Activated naive CD4-positive, alpha-beta T cell treated with anti-CD3 and anti-CD28 coated beads, Interleukin-2, amount 50 U/mL, for 16 hours (primary cell): ENCODE data around the gene MRGPRD.

Experiments used
- DNase-seq: peaks from one replicate; pipeline ENCODE4 v3.0.0-alpha.2; 2020

Gene MRGPRD

DNA sequence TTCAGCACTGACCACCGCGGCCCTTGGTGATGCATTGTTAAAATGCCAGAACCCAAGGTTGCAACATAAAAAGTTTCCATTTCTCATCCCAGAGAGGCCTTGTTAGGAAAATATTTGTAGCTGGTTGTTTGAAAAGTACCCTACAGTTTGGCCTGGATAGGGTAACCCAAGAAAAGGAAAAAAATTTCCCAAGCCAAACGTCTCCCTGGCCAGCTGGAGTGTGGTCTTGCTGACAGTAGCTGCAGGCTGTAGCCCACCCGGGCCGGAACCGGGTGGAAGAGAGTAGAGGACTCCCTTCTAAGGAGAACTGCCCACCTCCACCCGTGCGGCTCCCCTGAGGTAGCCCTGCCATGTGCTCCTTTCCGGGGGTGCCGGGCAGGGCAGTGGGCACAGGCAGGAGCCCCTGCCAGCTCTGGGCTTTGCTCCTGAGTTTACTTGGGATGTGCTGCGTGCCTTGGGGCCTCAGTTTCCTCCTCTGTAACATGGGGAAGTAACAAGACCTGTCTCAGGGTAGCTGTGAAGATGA lies 38.6 kb downstream of the MRGPRD start:
- no peak for DNase-seq

DNA sequence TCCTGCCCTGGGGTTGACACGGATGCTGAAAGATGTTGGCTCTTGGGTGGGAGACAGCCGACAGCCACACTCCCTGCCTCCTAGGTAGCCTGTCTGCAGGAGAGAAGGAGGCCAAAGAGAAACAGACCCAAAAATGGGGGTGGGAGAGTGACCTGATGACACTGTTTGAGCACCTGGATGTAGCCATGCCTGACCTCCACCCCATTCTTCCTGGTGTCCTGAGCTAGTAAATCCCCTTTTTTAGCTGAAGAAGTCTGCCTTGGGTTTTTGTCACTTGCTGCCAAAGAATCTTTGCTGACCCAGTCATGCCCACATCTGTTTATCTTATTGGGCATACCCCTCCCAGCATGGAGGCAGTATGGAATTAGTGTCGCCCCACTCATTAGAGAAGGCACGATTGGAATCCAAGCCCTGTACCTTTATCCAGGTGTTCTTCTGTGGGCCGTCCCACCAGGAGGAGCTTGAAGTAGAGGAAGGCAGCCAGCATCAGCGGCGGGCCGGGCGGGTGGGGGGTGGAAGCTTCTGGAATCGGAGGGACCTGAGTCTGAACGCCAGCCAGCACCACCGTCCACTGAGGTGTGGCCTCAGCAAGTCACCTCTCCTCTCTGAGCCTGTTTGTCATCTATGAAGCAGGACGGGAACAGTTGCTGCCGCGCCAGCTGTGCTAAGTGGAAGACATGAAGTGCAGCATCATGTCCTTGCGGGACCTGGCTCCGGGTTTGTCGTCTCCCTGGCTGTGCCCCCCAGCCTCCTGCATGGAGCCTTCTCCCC lies 39.3 kb downstream of the MRGPRD start:
- DNase-seq, result no peak

DNA sequence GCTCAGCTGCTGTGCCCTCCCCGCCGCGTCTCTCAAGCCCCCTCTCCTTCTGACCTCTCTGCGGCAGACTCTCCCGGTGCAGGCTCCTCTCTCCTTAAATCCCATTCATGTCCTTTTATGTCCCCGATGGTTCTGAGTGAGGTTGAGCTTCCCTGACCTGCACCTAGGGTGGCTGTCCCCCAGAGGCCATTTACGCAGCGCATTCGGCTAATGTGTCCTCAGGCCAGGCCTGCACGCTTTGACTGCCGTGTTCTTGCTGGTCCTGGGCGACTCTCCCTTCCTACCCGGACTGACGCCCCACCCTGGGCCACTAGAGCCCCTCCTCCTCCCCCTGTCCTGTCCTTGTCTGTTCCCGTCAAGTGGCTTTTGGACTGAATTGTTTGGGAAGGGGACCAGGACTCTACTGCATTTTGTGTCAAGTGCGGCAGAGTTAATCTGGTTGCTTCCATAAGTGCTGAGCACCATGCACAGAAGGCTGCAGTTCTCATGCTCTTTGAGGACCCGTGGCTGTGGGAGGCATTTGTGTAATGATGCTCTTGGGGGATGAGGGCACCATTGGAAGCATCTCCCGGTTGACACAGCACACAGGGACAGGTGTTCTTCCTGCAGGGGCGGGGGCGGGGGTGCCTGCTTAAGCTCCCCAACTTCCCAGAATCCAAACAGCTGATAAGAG lies 40.0 kb downstream of the MRGPRD start:
- no peak for DNase-seq

DNA sequence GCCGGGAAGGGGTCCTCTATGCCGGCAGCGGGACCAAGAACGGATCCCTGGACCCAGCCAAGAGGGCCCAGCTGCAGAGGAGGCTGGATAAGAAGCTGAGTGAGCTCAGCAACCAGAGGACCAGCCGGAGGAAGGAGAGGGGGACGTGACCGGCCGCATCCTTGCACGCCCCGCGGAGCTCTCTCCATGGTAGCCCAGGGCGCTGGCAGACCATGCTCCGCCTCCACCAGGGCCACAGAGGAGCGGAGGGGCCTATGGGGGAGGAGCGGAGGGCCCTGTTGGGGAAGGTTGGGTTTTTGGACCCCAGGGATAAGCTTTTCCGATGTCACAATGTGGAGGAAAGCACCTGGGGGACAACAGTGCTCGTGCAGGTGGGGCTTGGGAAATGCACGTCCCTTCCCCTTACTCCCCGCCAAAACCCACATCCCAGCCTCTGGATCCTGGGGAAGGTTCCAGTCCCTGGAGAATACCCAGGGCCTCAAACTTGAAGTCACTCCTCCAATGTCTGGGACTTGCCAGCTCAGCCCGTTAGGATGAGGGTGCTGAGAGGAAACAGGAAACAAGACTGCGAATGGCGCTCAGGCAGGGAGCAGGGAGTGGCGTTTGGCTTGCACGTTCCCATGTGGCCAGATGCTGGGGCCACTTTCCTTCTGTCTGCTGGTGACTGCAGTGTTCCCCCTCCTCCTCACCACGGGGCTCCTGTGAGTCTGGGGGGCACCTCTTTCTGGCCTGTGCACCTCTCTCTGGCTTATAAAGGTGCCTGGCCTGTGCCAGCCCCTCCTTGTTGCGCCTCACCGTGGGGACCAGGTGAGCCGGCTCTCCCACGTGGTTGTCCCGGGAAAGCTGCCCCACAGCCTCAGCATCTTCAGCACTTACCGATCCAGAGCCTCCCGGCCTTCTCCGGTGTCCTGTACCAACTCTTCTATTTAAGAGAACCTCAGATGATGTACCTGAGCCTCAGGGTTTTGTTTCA lies 40.9 kb downstream of the MRGPRD start:
- no peak for DNase-seq

DNA sequence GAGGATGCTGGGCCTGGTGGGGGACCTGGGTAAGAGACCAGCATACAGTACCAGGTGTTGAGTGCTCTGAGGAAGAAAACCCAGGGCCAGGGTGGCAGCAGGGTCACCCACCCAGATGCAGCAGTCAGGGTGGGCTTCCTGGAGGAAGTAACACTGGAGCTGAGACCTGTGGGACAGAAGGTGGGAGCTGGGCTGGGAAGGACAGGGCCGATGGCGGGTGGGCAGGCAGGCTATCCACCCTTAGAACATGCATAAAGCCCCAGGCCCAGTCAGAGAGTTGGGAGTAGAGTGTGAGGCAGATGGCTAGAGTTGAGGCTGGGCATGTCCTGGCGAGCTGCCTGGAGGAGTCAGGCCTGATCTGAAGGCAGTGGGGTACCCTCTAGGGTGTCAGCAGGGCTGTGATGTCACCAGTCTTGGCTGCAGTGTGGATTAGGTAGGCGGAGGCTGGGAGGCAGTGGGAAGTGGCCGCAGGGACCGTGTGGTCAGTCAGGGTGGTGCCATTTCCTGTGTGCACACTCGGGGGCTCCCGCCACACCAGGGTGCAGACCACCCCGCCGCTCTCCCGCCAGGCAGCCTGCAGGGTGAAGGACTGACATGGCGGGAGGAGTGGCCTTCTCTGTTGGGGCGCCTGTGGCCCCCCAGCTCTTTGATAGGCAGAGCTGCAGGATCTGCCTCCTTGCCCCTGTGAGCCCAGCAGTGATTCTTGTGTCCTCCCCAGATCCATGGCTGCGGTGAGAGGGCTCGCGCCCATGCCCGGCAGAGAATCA lies 41.8 kb downstream of the MRGPRD start:
- DNase-seq, result no peak

DNA sequence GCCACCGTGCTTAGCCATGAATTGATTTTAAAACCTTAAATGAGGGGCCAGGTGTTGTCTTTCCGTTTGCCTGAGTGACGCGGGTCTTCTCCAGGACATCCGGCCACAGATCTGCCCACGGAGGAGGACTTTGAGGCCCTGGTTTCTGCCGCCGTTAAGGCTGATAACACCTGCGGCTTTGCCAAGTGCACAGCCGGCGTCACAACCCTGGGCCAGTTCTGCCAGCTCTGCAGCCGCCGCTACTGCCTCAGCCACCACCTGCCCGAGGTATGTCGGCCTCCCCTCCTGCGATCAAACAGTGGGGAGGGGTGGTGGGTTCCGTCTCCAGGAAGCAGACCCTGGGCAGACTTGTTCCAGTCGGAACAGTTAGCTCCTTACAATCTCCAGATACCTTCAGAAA lies 42.7 kb downstream of the MRGPRD start:
- DNase-seq, result no peak

DNA sequence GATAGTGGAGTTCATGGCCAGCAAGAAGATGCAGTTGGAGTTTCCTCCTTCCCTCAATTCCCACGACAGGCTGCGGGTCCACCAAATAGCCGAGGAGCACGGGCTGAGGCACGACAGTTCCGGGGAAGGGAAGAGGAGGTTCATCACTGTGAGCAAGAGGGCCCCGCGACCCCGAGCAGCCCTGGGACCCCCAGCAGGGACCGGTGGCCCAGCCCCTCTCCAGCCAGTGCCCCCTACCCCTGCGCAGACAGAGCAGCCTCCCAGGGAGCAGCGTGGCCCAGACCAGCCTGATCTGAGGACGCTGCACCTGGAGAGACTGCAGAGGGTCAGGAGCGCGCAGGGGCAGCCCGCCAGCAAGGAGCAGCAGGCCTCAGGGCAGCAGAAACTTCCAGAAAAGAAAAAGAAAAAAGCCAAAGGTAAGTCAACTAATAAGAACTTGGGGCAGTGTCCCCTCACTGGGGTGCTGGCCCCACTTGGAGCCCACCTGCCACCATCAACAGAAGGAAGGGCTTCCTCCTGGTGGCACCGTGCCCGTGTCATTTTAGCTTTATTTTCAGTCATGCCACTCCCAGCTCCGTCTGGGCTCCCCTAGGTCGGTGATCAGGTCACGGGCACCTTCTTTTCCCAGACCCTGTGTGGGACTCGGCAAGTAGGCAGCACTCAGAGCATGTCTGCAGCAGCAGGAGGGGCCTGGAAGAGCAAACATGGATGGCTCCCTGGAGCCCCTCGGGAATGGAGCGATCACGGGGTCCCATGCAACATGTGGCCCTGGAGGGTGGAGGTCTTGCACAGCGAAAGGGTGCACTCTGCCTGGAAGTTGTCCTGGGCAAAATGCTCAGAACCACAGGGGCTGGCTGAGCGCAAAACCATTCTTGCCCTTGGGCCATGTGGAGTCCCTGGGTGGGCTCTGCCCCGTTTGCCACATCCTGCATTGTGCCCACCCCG lies 43.8 kb downstream of the MRGPRD start:
- DNase-seq, result no peak

DNA sequence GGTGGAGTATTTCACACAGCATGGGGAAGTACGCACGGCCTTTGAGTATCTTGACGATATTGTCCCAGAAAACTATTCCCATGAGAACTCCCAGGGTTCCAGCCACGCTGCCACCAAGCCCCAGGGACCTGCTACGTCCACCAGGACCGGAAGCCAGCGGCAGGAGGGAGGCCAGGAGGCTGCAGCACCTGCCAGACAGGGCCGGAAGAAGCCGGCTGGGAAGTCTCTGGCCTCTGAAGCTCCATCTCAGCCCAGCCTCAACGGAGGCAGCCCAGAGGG lies 44.5 kb downstream of the MRGPRD start:
- DNase-seq, result no peak

DNA sequence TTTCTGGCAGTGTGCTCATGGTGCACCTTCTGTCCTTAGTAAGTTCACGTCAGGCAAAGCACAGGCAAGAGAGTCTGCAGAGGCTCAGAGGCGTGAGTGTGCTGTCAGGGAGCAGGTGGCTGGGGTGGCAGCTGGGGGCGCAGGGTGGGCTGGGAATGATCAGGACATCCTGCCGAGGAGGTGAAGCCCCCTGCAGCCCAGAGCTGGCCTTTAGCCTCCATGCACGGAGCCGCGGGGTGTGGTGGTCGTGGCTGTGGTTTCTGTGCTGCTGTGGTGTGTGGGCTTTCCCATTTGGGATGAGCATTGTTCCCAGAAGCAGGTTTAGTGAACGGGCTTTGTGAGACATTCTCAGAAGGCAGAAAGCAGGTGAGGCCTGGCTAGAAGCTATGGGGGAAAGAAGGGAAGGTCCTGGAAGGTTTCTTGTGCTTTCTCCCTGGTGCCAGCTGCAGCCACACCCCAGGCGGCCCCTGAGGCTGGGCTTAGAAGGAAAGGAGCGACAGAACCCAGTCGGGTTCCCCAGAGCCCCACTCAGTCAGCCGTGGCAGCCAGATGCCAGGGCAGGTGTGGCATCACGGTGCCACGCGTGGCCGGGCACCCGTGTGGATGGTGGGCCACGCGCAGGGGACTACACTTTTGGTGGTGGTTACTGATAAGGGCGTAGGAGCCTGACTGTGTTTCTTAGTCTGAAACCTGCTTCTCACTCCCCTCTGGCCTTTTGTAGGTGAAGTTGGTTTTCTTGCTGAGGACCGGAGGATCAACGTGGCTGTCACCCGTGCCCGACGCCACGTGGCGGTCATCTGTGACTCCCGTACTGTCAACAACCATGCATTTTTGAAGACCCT lies 45.0 kb downstream of the MRGPRD start:
- DNase-seq, result no peak

DNA sequence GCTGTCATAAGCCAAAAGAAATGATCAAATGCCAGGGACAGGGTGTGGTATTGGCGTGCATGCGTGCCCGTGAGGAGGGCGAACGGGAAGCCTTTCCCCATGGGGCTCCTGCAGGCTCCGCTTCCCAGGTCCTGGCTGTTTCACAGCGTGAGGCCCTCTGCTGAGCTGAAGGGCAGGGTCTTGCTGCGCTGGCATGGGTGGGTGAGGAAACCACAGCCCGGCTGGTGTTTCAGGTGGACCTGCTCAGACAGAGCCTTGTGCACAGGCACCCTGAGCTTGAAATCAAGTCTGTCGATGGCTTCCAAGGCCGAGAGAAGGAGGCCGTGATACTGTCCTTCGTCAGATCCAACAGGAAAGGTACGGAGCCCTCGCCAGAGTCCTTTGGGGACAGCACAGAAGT lies 45.7 kb downstream of the MRGPRD start:
- no peak for DNase-seq

DNA sequence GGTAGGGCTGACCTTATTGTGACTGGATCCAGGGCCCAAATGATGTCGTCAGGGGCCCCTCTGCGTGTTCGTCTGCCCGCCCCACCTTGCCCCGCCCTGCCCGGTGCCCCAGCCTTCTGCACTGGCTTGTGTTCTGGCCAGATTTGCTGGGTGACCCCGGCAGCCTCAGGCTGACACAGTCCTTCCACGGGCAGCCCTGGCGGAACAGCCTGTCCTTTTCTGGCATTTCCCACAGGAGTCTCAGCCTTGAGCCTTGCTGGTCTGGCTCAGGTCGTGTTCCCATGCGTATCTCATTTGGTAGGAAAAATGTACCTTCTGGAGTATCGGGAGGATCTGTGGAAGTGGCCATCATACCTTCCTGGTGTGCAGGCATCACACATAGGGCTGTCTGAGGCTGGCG lies 46.1 kb downstream of the MRGPRD start:
- DNase-seq, result no peak

DNA sequence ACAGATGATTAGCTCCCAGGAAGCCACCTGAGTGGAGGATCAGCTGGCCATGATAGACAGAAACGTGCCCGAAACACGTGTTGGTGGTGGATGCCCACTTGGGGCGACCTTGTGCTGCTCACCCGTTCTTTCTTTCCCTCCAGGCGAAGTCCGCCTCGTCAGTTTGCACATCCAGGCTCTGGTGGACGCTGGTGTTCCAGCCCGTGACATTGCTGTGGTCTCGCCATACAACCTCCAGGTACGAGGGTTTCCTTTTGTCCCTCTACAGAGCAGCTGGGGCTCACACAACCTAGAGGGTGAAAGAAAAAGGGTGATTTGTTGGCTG lies 46.5 kb downstream of the MRGPRD start:
- no peak for DNase-seq

DNA sequence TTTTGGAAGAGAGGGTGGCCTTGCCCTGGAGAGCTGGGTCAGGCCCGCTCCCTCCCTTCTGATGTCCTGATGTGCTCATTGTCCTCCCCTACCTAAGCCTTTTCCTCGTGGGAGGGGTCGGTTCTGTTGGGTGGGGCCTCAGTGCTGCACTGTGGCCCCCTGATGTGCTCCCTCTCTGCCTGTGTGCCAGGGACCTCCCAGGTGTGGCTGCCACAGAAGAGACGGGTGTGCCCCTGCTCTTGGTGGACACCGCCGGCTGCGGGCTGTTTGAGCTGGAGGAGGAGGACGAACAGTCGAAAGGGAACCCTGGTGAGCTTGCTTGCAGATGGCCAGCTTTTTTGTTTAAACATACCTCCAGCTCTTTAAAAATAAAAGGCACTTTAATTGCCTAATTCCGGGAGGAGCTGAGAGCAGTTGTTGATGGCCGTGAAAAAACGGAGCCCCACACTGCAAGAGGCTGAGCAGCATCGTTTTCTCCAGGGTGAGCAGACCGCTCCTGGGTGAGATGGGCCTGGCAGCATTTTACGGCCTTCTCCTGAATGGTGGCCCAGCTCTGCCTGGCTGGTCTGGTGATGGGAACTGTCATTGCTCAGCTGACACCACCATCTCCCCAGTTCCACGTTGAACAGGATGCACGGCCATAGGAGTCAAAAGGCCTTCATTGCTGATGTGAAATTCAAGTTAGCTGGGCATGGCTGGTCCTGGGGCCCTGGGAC lies 47.0 kb downstream of the MRGPRD start:
- no peak for DNase-seq

DNA sequence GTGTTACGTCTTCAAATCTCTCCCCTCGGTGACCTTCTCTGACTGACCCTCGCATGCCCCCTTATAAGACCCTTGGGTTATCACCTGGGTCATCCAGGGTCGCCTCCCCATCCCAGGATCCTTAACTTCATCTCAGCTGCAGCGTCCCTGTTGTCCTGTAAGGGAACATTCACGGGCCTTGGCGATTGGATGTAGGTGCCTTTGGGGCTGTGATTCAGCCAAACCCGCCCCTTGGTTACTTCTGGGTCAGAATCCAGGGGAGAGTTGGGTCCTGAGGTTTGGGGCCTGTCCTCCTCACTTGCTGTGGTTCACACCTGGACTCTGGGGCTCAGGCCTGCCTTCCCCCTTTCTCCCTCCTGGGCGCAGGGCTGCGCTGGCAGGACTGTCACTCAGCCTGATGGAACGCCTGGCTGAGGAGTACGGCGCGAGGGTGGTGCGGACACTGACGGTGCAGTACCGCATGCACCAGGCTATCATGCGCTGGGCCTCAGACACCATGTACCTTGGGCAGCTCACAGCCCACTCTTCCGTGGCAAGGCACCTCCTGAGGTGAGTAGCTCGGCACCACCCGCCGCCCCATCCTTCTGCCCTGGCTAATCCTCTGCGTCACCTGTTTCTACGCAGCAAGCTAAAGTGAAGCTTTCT lies 47.7 kb downstream of the MRGPRD start:
- DNase-seq, result no peak

DNA sequence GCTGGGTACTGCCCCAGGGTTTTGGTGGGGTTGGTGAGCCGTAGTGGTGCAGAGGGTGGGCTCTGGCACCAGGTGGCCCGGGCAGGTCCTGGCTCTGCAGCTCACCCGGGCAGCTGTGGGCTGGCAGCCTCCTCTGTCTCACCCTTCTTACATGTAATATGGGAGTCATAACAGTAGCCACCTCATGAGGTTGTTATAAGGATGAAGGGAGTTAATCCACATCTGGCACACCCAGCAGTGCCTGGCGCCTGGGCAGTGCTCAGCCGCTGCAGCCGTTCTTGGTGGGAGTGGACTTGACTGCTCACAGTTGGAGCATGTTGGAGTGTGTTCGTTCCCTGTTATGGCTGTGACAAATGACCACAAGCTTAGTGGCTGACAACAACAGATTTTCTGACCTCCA lies 48.4 kb downstream of the MRGPRD start:
- DNase-seq, result no peak

DNA sequence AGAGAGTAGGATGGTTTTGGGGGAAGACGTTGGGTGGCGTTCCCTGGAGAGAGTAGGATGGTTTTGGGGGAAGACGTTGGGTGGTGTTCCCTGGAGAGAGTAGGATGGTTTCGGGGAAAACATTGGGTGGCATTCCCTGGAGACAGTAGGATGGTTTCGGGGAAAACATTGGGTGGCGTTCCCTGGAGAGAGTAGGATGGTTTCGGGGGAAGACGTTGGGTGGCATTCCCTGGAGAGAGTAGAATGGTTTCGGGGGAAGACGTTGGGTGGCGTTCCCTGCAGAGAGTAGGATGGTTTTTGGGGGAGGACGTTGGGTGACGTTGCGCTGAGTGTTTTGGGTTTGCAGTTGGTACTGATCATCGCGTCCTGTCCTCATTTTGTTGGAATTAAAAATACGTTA lies 48.9 kb downstream of the MRGPRD start:
- no peak for DNase-seq

DNA sequence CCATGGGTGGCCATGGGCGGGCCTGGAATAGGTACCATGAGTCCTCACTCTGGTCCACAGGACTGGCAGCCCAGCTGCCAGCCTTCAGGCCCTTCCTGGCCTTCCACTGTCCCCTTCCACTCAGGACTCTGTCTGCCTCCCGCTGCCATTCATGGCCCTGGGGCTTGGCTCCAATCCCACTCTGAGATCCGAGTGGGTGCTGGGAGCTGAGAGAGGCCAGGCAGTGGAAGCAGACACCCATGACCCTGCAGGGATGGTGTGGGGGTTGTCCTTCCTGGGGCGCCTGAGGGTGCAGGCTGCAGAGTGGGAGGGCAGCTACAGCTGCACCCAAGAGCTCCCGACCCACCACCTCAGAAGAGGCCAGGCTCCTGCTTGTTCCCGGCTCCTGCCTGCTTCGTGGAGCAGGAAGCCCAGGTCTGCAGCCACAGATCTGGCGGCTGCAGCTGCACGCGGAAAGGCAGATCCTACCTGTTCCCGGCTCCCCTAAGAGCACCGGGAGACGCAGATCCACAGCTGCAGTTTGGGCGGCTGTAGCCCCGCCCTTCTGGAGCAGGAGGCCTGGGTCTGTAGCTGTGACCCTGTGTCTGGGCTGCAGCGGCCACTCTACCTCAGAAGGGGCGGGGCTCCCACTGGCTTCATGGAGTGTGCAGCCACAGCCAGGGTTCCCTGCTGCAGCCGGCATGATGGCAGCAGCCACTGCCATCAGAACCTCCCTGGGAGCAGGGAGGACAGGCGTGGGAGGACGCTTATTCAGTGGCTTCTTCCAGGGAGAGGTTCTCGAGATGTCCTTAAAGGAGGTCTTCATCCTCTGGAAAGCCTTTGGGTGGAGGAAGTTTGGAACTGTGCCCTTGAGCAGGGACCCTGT lies 49.6 kb downstream of the MRGPRD start:
- no peak for DNase-seq
